Stomach (tissue), 9 donors: ENCODE data around the gene TPI1. TPM values are rescaled to one million over a fixed set of nuclear protein-coding genes. Genes with fewer than 3 reads are reported as not detected.

Experiments used
- DNase-seq, 2 donors: peaks; one replicate each; pipeline versions ENCODE4 v3.0.0 to v3.0.0-alpha.2; 2013 to 2019
- H3K27ac ChIP-seq, 5 donors: fragments of 200-600 bp in 4 of 5; sonication (generic) in 4 of 5; one replicate each; pipeline ENCODE4 v1.5.1; 2013 to 2019; ENCODE audit warnings: mild to moderate bottlenecking in 1 of 5, moderate library complexity in 1 of 5
- H3K27me3 ChIP-seq, 3 donors: fragments of 200-600 bp; sonication (generic); one replicate each; pipeline ENCODE4 v1.5.1; 2017 to 2019; ENCODE audit warnings: mixed run types in 1 of 3
- H3K36me3 ChIP-seq, 4 donors: fragments of 200-600 bp; sonication (generic); 1 replicate in 3 of 4; 2 replicates in 1 of 4; pipeline ENCODE4 v1.5.1; 2016 to 2019
- H3K4me1 ChIP-seq, 4 donors: fragments of 200-600 bp; sonication (generic); one replicate each; pipeline ENCODE4 v1.5.1; 2016 to 2019
- H3K4me3 ChIP-seq, 4 donors: fragments of 200-600 bp; sonication (generic) in 3 of 4; one replicate each; pipeline ENCODE4 v1.5.1; 2016 to 2019; ENCODE audit warnings: mild to moderate bottlenecking in 1 of 4
- H3K9me3 ChIP-seq, 4 donors: fragments of 200-600 bp; sonication (generic); one replicate each; pipeline ENCODE4 v1.5.1; 2016 to 2019
- EP300 ChIP-seq: sonication (generic); formaldehyde crosslinking; IDR thresholded peaks from one replicate; pipeline ENCODE4 v1.6.1; 2017; ENCODE audit warnings: antibody characterized with exemption
- POLR2A ChIP-seq, 4 donors: fragments of 450-650 bp; IDR thresholded peaks; one replicate each; pipeline ENCODE4 v1.6.1; 2016; ENCODE audit warnings: antibody characterized with exemption in 4 of 4, control low read depth in 2 of 4, mild to moderate bottlenecking in 1 of 4, moderate library complexity in 1 of 4
- POLR2AphosphoS5 ChIP-seq, 3 donors: sonication (generic); formaldehyde crosslinking; IDR thresholded peaks; one replicate each; pipeline ENCODE4 v1.6.1; 2016; ENCODE audit warnings: antibody characterized with exemption in 3 of 3
- WGBS, 5 donors: extraction: QIAGEN DNeasy Blood & Tissue Kit in 3 of 5; methylation state at CpG; one replicate each; pipeline versions ENCODE4 v1.1.5 to v1.1.7; 2013 to 2018; 5-methylcytosine and 5-hydroxymethylcytosine counted together
- intact Hi-C: fragments of 100-400 bp; cut with DNase I; formaldehyde crosslinking; loops from one replicate; pipeline ENCODE4 v1.15.1; 2023; ENCODE audit warnings: low total_unique reads
- polyA plus RNA-seq, 3 donors: library from polyadenylated mRNA; stranded (reverse); fragments of 200-250 nt; gene quantifications; one replicate each; pipeline ENCODE4 v1.2.3, GENCODE V29; 2013
- total RNA-seq, 5 donors: library from RNA; depleted of rRNA; stranded (reverse); fragments of >200 nt; gene quantifications; one replicate each; pipeline versions ENCODE4 v1.1.0 to v1.2.3, GENCODE V29; 2014 to 2016
- TF ChIP-seq, protein P1 (sequence below), 7 experiments: fragments of 450-650 bp in 4 of 7; fragments of 200-600 bp in 3 of 7; sonication (generic) in 3 of 7; IDR thresholded peaks; one replicate each; pipeline ENCODE4 v1.5.1; 2016 to 2019; ENCODE audit warnings: antibody characterized with exemption in 7 of 7, control low read depth in 2 of 7, mild to moderate bottlenecking in 1 of 7
- donor health status: healthy with polysubstance abuse.
- donor health status: Bipolar disorder and iron deficiency.
- donor health status: healthy.

TPI1 gene
- total and polyA plus RNA-seq, 8 donors = 131 to 526 (median 336) TPM

DNA sequence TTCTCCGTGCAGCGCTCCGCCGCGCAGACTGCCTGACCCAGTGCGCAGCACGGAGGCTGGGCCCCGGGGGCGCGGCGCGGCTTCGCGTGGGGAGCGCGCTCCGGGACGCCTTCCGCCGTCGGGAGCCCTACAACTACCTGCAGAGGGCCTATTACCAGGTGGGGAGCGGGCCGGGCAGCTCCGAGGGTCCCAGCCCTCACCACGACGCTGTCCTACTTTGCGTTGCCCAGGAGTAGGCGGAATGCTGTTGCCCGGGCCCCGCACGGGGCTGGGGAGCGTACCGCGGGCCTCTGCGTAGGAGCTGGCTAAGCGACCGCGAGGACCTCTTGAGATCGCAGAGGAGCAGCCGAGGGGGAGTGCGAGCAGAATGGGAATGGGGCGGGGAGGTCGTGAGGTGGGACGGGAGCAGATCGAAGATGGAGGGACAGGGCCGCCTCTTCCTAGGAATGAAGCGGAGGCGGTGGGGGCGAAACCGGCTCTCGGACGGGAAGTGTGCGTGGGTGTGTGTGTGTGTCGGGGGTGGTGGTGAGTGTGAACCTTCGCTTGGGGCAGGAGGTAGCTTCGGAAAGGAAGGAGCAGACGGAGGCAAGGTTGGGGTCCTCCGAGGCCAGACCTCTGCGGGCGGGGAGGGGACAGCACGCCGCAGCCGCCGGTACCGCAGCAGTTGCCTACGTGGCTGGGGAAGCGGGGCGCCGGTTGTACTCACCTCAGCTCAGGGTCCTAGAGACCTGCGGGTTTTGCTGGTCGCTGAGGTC, 38.4 kb upstream of the TPI1 start:
- H3K27ac ChIP-seq = peak overlapping the region; percentile 49 to 91 (median 78)
- DNase-seq = peak; percentile 56 to 89
- WGBS, 5 donors = 0 to 1% (median 1%) methylated on average over 31 to 71 of the region's 71 CpGs
- no peaks in the 10 kb centered on the region for H3K9me3 ChIP-seq
- TF ChIP-seq, protein P1, sequence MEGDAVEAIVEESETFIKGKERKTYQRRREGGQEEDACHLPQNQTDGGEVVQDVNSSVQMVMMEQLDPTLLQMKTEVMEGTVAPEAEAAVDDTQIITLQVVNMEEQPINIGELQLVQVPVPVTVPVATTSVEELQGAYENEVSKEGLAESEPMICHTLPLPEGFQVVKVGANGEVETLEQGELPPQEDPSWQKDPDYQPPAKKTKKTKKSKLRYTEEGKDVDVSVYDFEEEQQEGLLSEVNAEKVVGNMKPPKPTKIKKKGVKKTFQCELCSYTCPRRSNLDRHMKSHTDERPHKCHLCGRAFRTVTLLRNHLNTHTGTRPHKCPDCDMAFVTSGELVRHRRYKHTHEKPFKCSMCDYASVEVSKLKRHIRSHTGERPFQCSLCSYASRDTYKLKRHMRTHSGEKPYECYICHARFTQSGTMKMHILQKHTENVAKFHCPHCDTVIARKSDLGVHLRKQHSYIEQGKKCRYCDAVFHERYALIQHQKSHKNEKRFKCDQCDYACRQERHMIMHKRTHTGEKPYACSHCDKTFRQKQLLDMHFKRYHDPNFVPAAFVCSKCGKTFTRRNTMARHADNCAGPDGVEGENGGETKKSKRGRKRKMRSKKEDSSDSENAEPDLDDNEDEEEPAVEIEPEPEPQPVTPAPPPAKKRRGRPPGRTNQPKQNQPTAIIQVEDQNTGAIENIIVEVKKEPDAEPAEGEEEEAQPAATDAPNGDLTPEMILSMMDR (IDR thresholded peaks at IDR 0.05) = no peak
- no peak for TF ChIP-seq EP300
- TF ChIP-seq POLR2AphosphoS5 (IDR thresholded peaks at IDR 0.05) = no peak
- no peak for TF ChIP-seq POLR2A (IDR thresholded peaks at IDR 0.05)
- H3K27me3 ChIP-seq = peaks cover 0 to 60% (median 11%) of the 10 kb centered on the region in 3 donors
- peak overlapping the region; percentile 76 to 91 (median 86) for H3K4me3 ChIP-seq
- peaks cover 0 to 32% (median 26%) of the 10 kb centered on the region in 4 donors for H3K36me3 ChIP-seq
- intact Hi-C loops = loop anchor here (10.0 kb wide), 1 partner anchor 84 kb away; no protein-coding TSS in a partner anchor
- peaks cover 21 to 54% (median 37%) of the 10 kb centered on the region in 4 donors for H3K4me1 ChIP-seq

DNA sequence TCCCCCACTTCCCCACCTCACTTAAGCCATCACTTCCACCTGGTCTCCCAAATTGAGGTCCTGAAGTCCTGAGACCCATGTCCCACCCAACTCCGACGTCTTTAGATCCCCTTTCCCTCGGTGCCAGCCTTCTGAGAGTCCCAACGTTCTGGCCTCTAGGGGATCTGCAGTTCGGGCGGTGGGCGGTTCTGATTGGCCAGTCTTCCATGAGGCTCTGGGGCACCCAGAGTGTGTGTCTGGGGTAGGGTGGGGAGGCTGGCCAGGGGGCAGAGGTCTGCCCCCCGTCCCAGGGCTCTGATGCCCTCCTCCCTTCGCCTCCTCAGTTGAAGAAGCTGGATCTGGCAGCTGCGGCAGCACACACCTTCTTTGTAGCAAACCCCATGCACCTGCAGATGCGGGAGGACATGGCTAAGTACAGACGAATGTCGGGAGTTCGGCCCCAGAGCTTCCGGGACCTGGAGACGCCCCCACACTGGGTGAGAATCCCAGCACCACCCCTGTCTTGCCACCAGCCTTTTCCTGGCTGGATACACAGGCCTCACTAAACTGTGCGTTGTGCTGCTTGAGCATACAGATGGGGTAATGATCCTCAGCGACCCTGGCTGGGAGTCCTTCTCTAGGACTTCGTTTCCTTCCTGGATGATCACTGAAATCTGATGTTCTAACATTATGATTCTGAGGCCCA, 37.7 kb upstream of the TPI1 start:
- Histone ChIP-seq H3K9me3 (no peaks in the 10 kb centered on the region), H3K27ac (peak overlapping the region; percentile 49 to 91 (median 78)), H3K4me1 (peaks cover 21 to 54% (median 37%) of the 10 kb centered on the region in 4 donors), H3K36me3 (peaks cover 0 to 39% (median 33%) of the 10 kb centered on the region in 4 donors), H3K4me3 (peak overlapping the region; percentile 76 to 91 (median 86)), H3K27me3 (peaks cover 0 to 52% (median 8%) of the 10 kb centered on the region in 3 donors)
- no peak for TF ChIP-seq EP300
- TF ChIP-seq POLR2AphosphoS5 (IDR thresholded peaks at IDR 0.05) = no peak
- TF ChIP-seq POLR2A (IDR thresholded peaks at IDR 0.05) = no peak
- TF ChIP-seq, protein P1 (IDR thresholded peaks at IDR 0.05) = peak in 1 of 7 experiments; percentile 8
- DNase-seq = no peak
- intact Hi-C loops = loop anchor here (10.0 kb wide), 1 partner anchor 85 kb away; no protein-coding TSS in a partner anchor
- WGBS, 5 donors = 23 to 44% (median 28%) methylated on average over 19 of the region's 19 CpGs

DNA sequence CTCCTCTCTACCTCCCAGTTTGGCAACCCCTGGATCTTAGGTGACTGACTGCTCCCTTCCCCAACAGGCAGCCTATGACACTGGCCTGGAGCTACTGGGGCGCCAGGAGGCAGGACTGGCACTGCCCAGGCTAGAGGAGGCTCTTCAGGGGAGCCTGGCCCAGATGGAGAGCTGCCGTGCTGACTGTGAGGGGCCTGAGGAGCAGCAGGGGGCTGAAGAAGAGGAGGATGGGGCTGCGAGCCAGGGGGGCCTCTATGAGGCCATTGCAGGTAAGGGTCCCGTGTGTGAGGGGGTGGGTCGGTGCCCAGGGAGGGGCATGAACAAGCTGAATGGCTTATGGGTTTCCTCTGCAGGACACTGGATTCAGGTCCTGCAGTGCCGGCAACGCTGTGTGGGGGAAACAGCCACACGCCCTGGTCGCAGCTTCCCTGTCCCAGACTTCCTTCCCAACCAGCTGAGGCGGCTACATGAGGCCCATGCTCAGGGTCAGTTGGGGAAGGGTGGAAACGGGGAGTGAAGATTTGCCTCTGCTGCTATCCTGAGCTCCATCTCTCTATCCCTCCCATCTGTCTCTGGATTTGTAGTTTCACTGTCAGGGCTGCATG, 36.9 kb upstream of the TPI1 start:
- intact Hi-C loops = no loop called here
- WGBS, 5 donors = 76 to 91% (median 87%) methylated on average over 8 to 11 of the region's 11 CpGs
- no peak for TF ChIP-seq POLR2AphosphoS5 (IDR thresholded peaks at IDR 0.05)
- TF ChIP-seq POLR2A (IDR thresholded peaks at IDR 0.05) = no peak
- TF ChIP-seq EP300 = no peak
- TF ChIP-seq, protein P1 (IDR thresholded peaks at IDR 0.05) = no peak
- Histone ChIP-seq H3K4me3 (no peak overlapping the region), H3K27me3 (peaks cover 0 to 45% (median under 1%) of the 10 kb centered on the region in 3 donors), H3K27ac (peak overlapping the region in 1 of 5 donors; percentile 91), H3K36me3 (peaks cover 0 to 44% (median 36%) of the 10 kb centered on the region in 4 donors), H3K9me3 (no peaks in the 10 kb centered on the region), H3K4me1 (peaks cover 18 to 48% (median 32%) of the 10 kb centered on the region in 4 donors)
- no peak for DNase-seq

DNA sequence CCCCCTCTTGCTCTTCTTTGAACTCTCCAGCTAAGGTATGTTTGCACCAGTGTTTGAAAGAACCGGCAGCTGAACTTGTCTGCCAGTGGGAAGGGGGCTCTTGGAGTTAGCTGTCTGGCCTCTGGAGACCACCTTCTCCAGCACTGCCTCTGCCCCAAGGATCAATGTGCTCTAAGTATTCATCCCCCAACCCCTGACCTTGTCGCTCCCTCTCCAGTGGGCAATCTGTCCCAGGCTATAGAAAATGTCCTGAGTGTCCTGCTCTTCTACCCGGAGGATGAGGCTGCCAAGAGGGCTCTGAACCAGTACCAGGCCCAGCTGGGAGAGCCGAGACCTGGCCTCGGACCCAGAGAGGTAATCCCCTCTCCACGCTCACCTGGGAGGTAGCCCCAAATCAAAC, 36.3 kb upstream of the TPI1 start:
- TF ChIP-seq EP300 = no peak
- TF ChIP-seq POLR2AphosphoS5 (IDR thresholded peaks at IDR 0.05) = no peak
- TF ChIP-seq, protein P1 (IDR thresholded peaks at IDR 0.05) = no peak
- no peak for TF ChIP-seq POLR2A (IDR thresholded peaks at IDR 0.05)
- 88 to 98% (median 89%) methylated on average over 6 of the region's 6 CpGs for WGBS, 5 donors
- DNase-seq = no peak

More for the DNA sequence above, 36.3 kb upstream of the TPI1 start:
- Histone ChIP-seq H3K4me1 (peaks cover 12 to 42% (median 29%) of the 10 kb centered on the region in 4 donors), H3K4me3 (no peak overlapping the region), H3K27me3 (peaks cover 0 to 39% (median 0%) of the 10 kb centered on the region in 3 donors), H3K27ac (no peak overlapping the region), H3K36me3 (peaks cover 0 to 44% (median 36%) of the 10 kb centered on the region in 4 donors), H3K9me3 (no peaks in the 10 kb centered on the region)
- intact Hi-C loops = no loop called here
